ENCODE measurements around the gene CHD8.

Gene CHD8

GRCh38 chr14:21369949-21370679 is 85.8 kb downstream of the CHD8 start:
- TF ChIP-seq, protein P1, sequence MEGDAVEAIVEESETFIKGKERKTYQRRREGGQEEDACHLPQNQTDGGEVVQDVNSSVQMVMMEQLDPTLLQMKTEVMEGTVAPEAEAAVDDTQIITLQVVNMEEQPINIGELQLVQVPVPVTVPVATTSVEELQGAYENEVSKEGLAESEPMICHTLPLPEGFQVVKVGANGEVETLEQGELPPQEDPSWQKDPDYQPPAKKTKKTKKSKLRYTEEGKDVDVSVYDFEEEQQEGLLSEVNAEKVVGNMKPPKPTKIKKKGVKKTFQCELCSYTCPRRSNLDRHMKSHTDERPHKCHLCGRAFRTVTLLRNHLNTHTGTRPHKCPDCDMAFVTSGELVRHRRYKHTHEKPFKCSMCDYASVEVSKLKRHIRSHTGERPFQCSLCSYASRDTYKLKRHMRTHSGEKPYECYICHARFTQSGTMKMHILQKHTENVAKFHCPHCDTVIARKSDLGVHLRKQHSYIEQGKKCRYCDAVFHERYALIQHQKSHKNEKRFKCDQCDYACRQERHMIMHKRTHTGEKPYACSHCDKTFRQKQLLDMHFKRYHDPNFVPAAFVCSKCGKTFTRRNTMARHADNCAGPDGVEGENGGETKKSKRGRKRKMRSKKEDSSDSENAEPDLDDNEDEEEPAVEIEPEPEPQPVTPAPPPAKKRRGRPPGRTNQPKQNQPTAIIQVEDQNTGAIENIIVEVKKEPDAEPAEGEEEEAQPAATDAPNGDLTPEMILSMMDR (IDR thresholded peaks at IDR 0.05; ENCODE audit: low read depth, low read length, missing control alignments), result no peak
- H3K4me3 ChIP-seq (ENCODE audit: low read depth, low read length), result no peak overlapping the region
- DNase-seq (ENCODE audit: low read depth), result no peak

GRCh38 chr14:21367582-21368144 is 88.3 kb downstream of the CHD8 start:
- no peak for DNase-seq (ENCODE audit: low read depth)
- TF ChIP-seq, protein P1 (IDR thresholded peaks at IDR 0.05; ENCODE audit: low read depth, low read length, missing control alignments), result no peak
- no peak overlapping the region for H3K4me3 ChIP-seq (ENCODE audit: low read depth, low read length)

- H3K4me3 ChIP-seq (ENCODE audit: low read depth, low read length), result no peak overlapping the region
- TF ChIP-seq, protein P1 (IDR thresholded peaks at IDR 0.05; ENCODE audit: low read depth, low read length, missing control alignments), result no peak
- no peak for DNase-seq (ENCODE audit: low read depth)
These were observed 99.4 kb downstream of the CHD8 start for GRCh38 chr14:21356511-21356910.

GRCh38 chr14:21352587-21352986 is 103.3 kb downstream of the CHD8 start:
- peak; percentile 22 for DNase-seq (ENCODE audit: low read depth)
- no peak overlapping the region for H3K4me3 ChIP-seq (ENCODE audit: low read depth, low read length)
- TF ChIP-seq, protein P1 (IDR thresholded peaks at IDR 0.05; ENCODE audit: low read depth, low read length, missing control alignments), result no peak

DNA sequence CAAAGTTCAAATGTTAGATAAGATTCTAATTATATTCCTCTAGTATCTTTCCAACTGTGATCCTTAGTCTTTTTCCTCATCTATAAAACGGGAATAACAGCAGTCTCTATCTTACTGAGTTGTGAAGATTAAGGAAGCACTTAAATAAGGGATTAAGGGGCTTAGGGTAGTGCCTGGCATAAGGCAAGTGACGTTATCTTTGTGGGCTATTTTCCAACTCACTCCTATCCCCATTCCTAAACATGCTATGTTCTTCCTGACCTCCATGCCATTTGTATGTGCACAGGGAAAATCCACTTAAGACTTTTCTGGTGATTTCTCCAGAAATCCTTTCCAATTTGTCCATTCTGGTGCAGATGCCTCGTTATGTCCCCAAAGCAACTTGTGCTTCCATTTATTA is 105.4 kb downstream of the CHD8 start:
- DNase-seq (ENCODE audit: low read depth), result no peak
- TF ChIP-seq, protein P1 (IDR thresholded peaks at IDR 0.05; ENCODE audit: low read depth, low read length, missing control alignments), result no peak
- no peak overlapping the region for H3K4me3 ChIP-seq (ENCODE audit: low read depth, low read length)

GRCh38 chr14:21347201-21347600 is 108.7 kb downstream of the CHD8 start:
- TF ChIP-seq, protein P1 (IDR thresholded peaks at IDR 0.05; ENCODE audit: low read depth, low read length, missing control alignments), result no peak
- no peak for DNase-seq (ENCODE audit: low read depth)
- no peak overlapping the region for H3K4me3 ChIP-seq (ENCODE audit: low read depth, low read length)
